WTC11 (cell line): ENCODE measurements around the gene MAST1. TPM values are rescaled to one million over a fixed set of nuclear protein-coding genes. Genes with fewer than 3 reads are reported as not detected.

ENCODE experiments used
- ATAC-seq: fragments of 200-7000 bp; cut with Tn5 transposase; 2 replicates; pipeline ENCODE4 v1.10.0; 2021; ENCODE audit warnings: mild to moderate bottlenecking, moderate library complexity
- CTCF ChIA-PET: fragments of 300-600 bp; sonication (Branson Sonifier 250); formaldehyde crosslinking; loops from one replicate; lab custom pipeline; 2021; ENCODE audit warnings: antibody characterized with exemption; lab: Charles Lee
- POLR2A ChIA-PET: fragments of 350-600 bp; sonication (Branson Sonifier 250); formaldehyde crosslinking; loops from one replicate; lab custom pipeline; 2021; ENCODE audit warnings: antibody characterized with exemption; lab: Charles Lee
- DNase-seq: peaks from one replicate; pipeline ENCODE4 v3.0.0; 2021; ENCODE audit warnings: low spot score
- H3K27ac Mint-ChIP-seq: 2 replicates; pipeline ENCODE4 v1.8.0; 2021; ENCODE audit warnings: mixed read lengths
- H3K27me3 Mint-ChIP-seq: 2 replicates; pipeline ENCODE4 v1.8.0; 2021; ENCODE audit warnings: low read depth, mild to moderate bottlenecking, moderate library complexity, mixed read lengths
- H3K36me3 Mint-ChIP-seq: 2 replicates; pipeline ENCODE4 v1.8.0; 2021; ENCODE audit warnings: mixed read lengths
- H3K4me1 Mint-ChIP-seq: 2 replicates; pipeline ENCODE4 v1.8.0; 2022; ENCODE audit warnings: mixed read lengths
- H3K4me3 Mint-ChIP-seq: 2 replicates; pipeline ENCODE4 v1.8.0; 2021; ENCODE audit warnings: mild to moderate bottlenecking, moderate library complexity, mixed read lengths
- H3K9me3 Mint-ChIP-seq: 2 replicates; pipeline ENCODE4 v1.8.0; 2021; ENCODE audit warnings: mixed read lengths
- ATF6 ChIP-seq: sonication (generic); formaldehyde crosslinking; IDR thresholded peaks from 2 replicates; pipeline ENCODE4 v1.8.1; 2023; ENCODE audit warnings: mild to moderate bottlenecking, missing genetic modification reagents
- CBFB ChIP-seq: sonication (generic); formaldehyde crosslinking; IDR thresholded peaks from 2 replicates; pipeline ENCODE4 v1.8.1; 2022; ENCODE audit warnings: mild to moderate bottlenecking, low read depth, missing genetic modification reagents
- CREM ChIP-seq: sonication (generic); formaldehyde crosslinking; IDR thresholded peaks from 2 replicates; pipeline ENCODE4 v1.8.1; 2022; ENCODE audit warnings: mild to moderate bottlenecking, missing genetic modification reagents, moderate library complexity
- E2F4 ChIP-seq: sonication (generic); formaldehyde crosslinking; IDR thresholded peaks from 2 replicates; pipeline ENCODE4 v1.8.1; 2022; ENCODE audit warnings: low read depth, mild to moderate bottlenecking, moderate library complexity, missing genetic modification reagents, borderline replicate concordance
- IRF1 ChIP-seq: sonication (generic); formaldehyde crosslinking; IDR thresholded peaks from 2 replicates; pipeline ENCODE4 v1.8.0; 2023; ENCODE audit warnings: missing genetic modification reagents
- JAZF1 ChIP-seq: fragments of 250-450 bp; sonication (Bioruptor Pico); IDR thresholded peaks from 2 replicates; pipeline ENCODE4 v1.9.0; 2021; ENCODE audit warnings: moderate library complexity, mild to moderate bottlenecking, inconsistent platforms
- NFYB ChIP-seq: sonication (generic); formaldehyde crosslinking; conservative IDR thresholded peaks from 2 replicates; pipeline ENCODE4 v1.8.0; 2022; ENCODE audit warnings: low read depth, missing genetic modification reagents
- NR1H2 ChIP-seq: sonication (generic); formaldehyde crosslinking; IDR thresholded peaks from 2 replicates; pipeline ENCODE4 v1.9.0; 2021; ENCODE audit warnings: mild to moderate bottlenecking, moderate library complexity, missing genetic modification reagents
- SP1 ChIP-seq: sonication (generic); formaldehyde crosslinking; conservative IDR thresholded peaks from 2 replicates; pipeline ENCODE4 v1.8.1; 2022; ENCODE audit warnings: missing genetic modification reagents
- TEAD4 ChIP-seq: sonication (generic); formaldehyde crosslinking; IDR thresholded peaks from 2 replicates; pipeline ENCODE4 v1.8.0; 2022; ENCODE audit warnings: mild to moderate bottlenecking, missing genetic modification reagents
- TP53 ChIP-seq: sonication (generic); formaldehyde crosslinking; IDR thresholded peaks from 2 replicates; pipeline ENCODE4 v1.8.1; 2023; ENCODE audit warnings: mild to moderate bottlenecking, missing genetic modification reagents
- ZNF121 ChIP-seq: sonication (generic); formaldehyde crosslinking; IDR thresholded peaks from 2 replicates; pipeline ENCODE4 v1.8.0; 2023; ENCODE audit warnings: missing genetic modification reagents
- ZNF396 ChIP-seq: fragments of 250-450 bp; sonication (Bioruptor Pico); IDR thresholded peaks from 2 replicates; pipeline ENCODE4 v1.8.0; 2021; ENCODE audit warnings: mild to moderate bottlenecking, moderate library complexity, borderline replicate concordance
- ZNF423 ChIP-seq: fragments of 250-450 bp; sonication (Bioruptor Pico); IDR thresholded peaks from 2 replicates; pipeline ENCODE4 v2.1.2; 2022; ENCODE audit warnings: mild to moderate bottlenecking, moderate library complexity
- ZNF671 ChIP-seq: fragments of 250-450 bp; sonication (Bioruptor Pico); IDR thresholded peaks from 2 replicates; pipeline ENCODE4 v1.8.0; 2021; ENCODE audit warnings: mild to moderate bottlenecking
- total RNA-seq: library from RNA; stranded (reverse); gene quantifications from 3 replicates; pipeline ENCODE4 v1.2.3, GENCODE V29; 2021
- TF ChIP-seq, protein P1 (sequence below): sonication (generic); formaldehyde crosslinking; IDR thresholded peaks from 2 replicates; pipeline ENCODE4 v1.8.0; 2022; ENCODE audit warnings: missing genetic modification reagents
- TF ChIP-seq, protein P2 (sequence below): sonication (generic); formaldehyde crosslinking; IDR thresholded peaks from 2 replicates; pipeline ENCODE4 v1.8.1; 2023; ENCODE audit warnings: mild to moderate bottlenecking, missing genetic modification reagents, moderate library complexity

Gene MAST1
- total RNA-seq, 1 experiment from 2014 or later, result 24.3 TPM

DNA sequence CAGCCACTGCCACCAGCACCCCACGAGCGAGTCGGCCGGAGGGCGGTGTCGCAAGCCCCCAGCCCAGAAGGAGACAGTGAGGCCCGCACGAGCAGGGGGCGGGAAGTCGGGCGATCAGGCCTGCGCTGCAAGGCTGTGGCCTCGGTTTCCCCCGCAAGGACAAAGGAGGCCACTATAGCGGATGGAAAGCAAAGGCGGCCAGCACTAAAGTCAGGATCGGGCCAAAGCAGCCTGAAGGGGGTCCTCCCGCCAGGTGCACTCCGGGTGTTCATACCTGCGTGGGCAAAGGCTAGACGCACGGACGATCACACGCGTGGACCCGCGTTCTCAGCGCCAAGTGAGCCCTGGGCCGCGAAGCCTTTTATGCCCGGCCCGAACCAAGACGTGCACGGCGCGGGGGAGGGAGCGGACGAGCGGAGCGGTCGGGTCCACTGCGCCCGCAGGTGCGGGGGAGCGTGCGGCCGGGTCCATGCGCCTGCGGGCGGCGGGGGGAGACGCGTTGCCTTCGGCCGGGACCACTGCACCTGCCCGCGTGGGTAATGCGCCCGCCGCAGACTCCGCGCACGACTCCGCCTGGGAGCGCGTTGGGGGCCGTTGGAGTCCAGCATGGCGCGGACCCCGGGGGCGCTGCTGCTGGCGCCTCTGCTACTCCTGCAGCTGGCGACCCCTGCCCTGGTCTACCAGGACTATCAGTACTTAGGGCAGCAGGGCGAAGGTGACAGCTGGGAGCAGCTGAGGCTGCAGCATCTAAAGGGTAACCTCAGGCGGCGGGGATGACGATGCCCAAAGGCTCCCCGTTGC lies 36.6 kb upstream of the MAST1 start, which contains the start of the genes PRDX2 and THSD8 (continued):
- TF ChIP-seq, protein P1, sequence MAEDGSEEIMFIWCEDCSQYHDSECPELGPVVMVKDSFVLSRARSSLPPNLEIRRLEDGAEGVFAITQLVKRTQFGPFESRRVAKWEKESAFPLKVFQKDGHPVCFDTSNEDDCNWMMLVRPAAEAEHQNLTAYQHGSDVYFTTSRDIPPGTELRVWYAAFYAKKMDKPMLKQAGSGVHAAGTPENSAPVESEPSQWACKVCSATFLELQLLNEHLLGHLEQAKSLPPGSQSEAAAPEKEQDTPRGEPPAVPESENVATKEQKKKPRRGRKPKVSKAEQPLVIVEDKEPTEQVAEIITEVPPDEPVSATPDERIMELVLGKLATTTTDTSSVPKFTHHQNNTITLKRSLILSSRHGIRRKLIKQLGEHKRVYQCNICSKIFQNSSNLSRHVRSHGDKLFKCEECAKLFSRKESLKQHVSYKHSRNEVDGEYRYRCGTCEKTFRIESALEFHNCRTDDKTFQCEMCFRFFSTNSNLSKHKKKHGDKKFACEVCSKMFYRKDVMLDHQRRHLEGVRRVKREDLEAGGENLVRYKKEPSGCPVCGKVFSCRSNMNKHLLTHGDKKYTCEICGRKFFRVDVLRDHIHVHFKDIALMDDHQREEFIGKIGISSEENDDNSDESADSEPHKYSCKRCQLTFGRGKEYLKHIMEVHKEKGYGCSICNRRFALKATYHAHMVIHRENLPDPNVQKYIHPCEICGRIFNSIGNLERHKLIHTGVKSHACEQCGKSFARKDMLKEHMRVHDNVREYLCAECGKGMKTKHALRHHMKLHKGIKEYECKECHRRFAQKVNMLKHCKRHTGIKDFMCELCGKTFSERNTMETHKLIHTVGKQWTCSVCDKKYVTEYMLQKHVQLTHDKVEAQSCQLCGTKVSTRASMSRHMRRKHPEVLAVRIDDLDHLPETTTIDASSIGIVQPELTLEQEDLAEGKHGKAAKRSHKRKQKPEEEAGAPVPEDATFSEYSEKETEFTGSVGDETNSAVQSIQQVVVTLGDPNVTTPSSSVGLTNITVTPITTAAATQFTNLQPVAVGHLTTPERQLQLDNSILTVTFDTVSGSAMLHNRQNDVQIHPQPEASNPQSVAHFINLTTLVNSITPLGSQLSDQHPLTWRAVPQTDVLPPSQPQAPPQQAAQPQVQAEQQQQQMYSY, result peak; percentile 61; the same call in 1 of the 2 replicates
- TF ChIP-seq ZNF423 (CRISPR knock-in tag) (no peak), TEAD4 (CRISPR knock-in tag) (no peak)
- TF ChIP-seq, all 79 proteins: peak for 25

DNA sequence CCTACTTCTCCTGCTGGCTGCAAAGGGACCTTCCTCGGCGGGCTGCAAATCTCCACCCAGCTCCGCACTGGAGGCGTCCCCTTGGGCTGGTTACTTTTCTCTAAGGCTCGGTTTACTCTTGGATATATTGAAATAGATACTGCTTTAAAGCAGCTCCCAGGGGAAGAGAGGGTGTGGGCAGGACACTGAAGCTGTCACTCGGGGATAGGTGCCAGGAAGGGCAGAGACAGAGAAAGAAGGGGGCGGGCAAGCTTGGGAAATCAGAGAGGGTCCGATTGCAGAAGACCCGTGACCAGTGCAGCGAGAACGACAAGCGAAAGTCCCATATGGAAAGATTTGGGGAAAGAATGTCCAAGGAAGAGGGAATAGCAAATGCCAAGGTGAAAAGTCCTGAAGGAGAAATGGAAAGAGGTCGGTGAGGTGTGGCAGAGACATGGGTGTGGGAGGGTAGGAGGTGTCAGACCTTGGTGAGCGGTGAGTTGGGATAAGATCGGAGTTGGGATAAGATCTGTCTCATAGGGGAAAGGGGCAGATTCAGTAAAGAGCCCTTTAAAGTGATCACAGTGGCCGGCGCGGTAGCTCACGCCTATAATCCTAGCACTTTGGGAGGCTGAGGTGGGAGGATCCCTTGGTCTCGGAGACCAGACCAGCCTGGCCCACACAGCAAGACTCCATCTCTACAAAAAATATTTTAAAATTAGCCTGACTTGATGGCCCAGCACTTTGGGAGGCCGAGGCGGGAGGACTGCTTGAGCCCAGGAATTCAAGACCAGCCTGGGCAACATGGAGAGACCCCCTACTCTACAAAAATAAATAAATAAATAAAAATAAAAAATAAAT lies 35.8 kb upstream of the MAST1 start:
- peaks cover 25% of the 10 kb centered on the region for H3K4me1 Mint-ChIP-seq
- POLR2A ChIA-PET, result interaction anchor here (0.6 to 2.0 kb wide), 5 partner anchors 10 to 1230 kb away, joined by 3 to 9 read pairs (median 4); partner anchors contain the start of gene JUNB
- DNase-seq, result no peak
- no peaks in the 10 kb centered on the region for H3K9me3 Mint-ChIP-seq
- peaks cover 4% of the 10 kb centered on the region; the same call in 1 of the 2 replicates for H3K27me3 Mint-ChIP-seq
- peak overlapping the region; percentile 87 for H3K4me3 Mint-ChIP-seq
- no peak for ATAC-seq
- CTCF ChIA-PET, result interaction anchor here (0.5 to 14.0 kb wide), 10 partner anchors 10 to 811 kb away, joined by 3 to 341 read pairs (median 8); partner anchors contain the start of gene JUNB
- TF ChIP-seq ZNF121 (CRISPR knock-in tag) (peak; percentile 28; the same call in 1 of the 2 replicates), IRF1 (CRISPR knock-in tag) (no peak), ZNF396 (no peak), SP1 (CRISPR knock-in tag) (no peak)
- peaks cover 18% of the 10 kb centered on the region for H3K36me3 Mint-ChIP-seq
- H3K27ac Mint-ChIP-seq, result no peak overlapping the region

GRCh38 chr19:12804051-12804450 lies 34.3 kb upstream of the MAST1 start:
- Mint-ChIP-seq H3K27me3 (peaks cover 4% of the 10 kb centered on the region; the same call in 1 of the 2 replicates), H3K36me3 (peaks cover 20% of the 10 kb centered on the region), H3K9me3 (no peaks in the 10 kb centered on the region), H3K4me3 (no peak overlapping the region), H3K27ac (no peak overlapping the region), H3K4me1 (peaks cover 25% of the 10 kb centered on the region)
- CTCF ChIA-PET, result interaction anchor here (0.6 to 14.0 kb wide), 3 partner anchors 21 to 111 kb away, joined by 3 to 341 read pairs (median 4); no protein-coding TSS in a partner anchor
- DNase-seq (no peak), ATAC-seq (no peak)
- POLR2A ChIA-PET, result no interaction called here
- TF ChIP-seq NFYB (CRISPR knock-in tag) (no peak), CREM (no peak), E2F4 (no peak), NR1H2 (CRISPR knock-in tag) (no peak), CBFB (CRISPR knock-in tag) (no peak), JAZF1 (no peak), TP53 (CRISPR knock-in tag) (no peak), ATF6 (no peak), ZNF671 (no peak)
- TF ChIP-seq, protein P2, sequence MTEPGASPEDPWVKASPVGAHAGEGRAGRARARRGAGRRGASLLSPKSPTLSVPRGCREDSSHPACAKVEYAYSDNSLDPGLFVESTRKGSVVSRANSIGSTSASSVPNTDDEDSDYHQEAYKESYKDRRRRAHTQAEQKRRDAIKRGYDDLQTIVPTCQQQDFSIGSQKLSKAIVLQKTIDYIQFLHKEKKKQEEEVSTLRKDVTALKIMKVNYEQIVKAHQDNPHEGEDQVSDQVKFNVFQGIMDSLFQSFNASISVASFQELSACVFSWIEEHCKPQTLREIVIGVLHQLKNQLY (CRISPR knock-in tag), result no peak
